ENCODE measurements around the gene FGGY.

The FGGY gene

DNA sequence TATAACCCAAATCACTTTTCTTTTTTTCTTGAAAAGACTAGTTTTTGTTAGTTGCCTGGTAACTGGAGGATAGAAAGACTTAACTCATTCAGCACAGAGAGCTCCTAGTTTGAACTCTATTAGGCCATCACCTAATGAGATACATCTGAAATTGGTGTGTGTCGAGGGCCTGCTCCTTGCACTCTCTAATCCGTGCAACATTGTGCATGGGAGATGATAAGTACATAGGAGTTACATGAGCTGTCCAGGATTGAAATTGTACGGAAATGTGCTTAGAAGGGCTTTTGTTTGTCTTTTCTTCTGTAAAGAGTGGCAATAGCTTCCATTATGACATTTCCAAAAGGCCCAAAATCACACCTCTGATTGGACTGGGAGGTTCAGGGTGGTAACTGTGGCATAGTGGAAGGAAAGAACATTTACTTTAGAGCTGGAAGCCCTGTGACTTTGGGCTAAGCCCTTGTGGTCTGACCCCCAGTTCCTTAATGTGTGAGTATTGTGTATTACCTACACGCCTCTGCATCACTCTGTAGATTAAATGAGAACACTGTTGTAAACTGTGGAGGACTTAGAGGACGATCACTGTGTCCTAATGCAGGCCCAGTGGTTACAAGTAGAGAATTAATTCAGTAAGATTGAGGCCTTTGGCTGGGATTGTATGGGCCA is 71.2 kb downstream of the FGGY start:
- H3K36me3 ChIP-seq (ENCODE audit: insufficient read depth, low read length), result no peaks in the 10 kb centered on the region
- H3K9me3 ChIP-seq (ENCODE audit: low read length), result no peaks in the 10 kb centered on the region
- H3K4me3 ChIP-seq (ENCODE audit: low read length), result no peak overlapping the region
- no peaks in the 10 kb centered on the region for H3K27me3 ChIP-seq (ENCODE audit: insufficient read depth, low read length)
- no peak overlapping the region for H2AFZ ChIP-seq (ENCODE audit: low read depth, low read length)
- peaks cover 13% of the 10 kb centered on the region for H3K4me1 ChIP-seq (ENCODE audit: insufficient read depth, low read length)

DNA sequence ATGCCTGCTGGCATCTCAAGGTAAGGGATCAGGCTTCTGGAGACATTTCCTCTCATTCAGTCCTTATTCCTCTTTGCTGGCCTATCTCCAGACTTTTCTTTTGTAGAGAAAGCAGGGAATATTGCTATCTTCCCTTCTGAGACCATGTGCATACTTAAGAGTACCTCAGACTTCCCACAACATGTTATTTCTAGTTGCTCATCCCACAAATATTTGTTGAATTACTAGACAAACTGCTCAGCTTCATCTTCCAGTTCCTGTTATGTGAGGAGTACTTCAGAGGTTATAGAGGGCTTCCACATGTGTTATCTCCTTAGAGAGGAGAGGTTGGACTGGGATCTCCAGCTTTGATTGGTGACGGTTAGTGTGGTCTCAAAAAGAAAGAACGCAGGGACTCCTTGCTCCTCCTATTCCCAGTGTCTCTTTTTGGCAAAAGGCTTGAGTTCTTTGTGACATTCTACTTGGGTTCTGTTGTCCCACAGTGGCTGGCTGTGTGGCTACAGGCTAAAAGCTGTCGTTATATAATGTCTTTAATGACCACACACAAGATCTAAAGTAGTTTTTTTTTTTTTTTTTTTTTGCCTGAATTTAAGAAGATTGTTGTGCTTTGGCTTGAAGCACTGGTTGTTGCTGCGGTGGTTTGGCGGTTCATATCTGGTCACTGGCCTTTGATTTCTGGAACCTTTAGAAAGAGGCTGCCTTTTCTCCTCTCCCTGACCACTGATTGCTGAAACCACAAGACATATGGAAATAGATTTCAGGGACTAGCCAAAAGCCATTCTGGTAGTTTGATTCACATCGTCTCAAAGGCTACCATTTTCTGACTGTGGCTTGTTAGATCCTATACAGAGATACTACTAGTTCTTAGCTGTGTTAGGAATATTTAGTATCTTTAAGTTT is 78.7 kb downstream of the FGGY start:
- H3K4me3 ChIP-seq (ENCODE audit: low read length), result no peak overlapping the region
- no peaks in the 10 kb centered on the region for H3K27me3 ChIP-seq (ENCODE audit: insufficient read depth, low read length)
- H3K9me3 ChIP-seq (ENCODE audit: low read length), result no peaks in the 10 kb centered on the region

DNA sequence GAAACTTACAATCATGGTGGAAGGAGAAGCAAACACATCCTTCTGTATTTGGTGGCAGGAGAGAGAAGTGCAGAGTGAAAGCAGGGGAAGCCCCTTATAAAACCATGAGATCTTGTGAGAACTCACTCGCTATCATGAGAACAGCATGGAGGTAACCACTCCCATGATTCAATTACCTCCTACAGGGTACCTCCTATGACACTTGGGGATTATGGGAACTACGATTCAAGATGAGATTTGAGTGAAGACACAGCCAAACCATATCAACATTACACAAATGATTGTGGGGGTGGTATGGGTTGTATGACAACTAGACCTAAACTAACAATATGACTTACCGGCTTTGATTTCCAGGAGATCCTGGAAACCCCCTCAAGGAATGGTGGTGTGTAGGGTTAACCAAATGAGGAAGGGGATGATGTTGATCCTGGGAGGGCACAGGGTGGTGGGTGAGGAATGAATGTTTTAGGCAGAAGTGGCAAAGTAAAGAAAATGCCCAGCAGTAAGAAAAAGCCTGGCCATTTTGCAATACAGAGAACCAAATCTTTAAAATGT is 80.5 kb downstream of the FGGY start:
- H3K27me3 ChIP-seq (ENCODE audit: insufficient read depth, low read length), result no peaks in the 10 kb centered on the region
- no peaks in the 10 kb centered on the region for H3K9me3 ChIP-seq (ENCODE audit: low read length)
- no peaks in the 10 kb centered on the region for H3K4me1 ChIP-seq (ENCODE audit: insufficient read depth, low read length)
- no peaks in the 10 kb centered on the region for H3K36me3 ChIP-seq (ENCODE audit: insufficient read depth, low read length)
- H3K4me3 ChIP-seq (ENCODE audit: low read length), result no peak overlapping the region
- no peak overlapping the region for H2AFZ ChIP-seq (ENCODE audit: low read depth, low read length)

More for the DNA sequence above, 78.7 kb downstream of the FGGY start:
- Histone ChIP-seq H2AFZ (ENCODE audit: low read depth, low read length) (no peak overlapping the region), H3K4me1 (ENCODE audit: insufficient read depth, low read length) (no peaks in the 10 kb centered on the region), H3K36me3 (ENCODE audit: insufficient read depth, low read length) (no peaks in the 10 kb centered on the region)

DNA sequence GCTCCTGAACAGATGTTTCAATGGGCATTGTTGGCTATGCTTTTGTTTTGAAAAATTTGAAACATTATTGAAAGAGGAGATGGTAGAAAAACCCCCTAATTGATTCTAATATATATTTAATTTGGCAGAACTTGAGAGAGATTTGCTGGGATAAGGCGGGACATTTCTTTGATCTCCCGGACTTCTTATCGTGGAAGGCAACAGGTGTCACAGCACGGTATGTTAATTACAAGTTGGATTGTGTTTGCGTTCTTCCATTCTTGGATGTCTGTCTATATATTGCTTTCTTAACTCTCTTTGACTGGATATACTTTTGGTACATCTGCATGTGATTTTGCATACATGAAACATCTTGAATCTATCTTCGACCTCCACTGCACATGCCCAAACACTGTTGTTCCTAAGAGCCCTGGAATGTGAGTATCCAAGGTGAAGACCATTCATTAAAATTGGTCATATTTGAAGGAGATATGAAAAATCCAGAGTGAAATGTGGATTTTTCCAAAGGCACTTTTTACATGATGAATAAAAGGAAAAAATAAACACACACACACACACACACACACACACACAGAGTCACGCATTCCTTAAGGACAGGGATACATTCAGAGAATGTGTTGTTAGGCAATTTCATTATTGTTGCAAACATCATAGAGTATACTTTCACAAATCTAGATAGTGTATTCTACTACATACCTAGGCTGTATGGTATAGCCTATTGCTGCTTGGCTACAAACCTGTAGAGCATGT is 81.9 kb downstream of the FGGY start:
- no peaks in the 10 kb centered on the region for H3K9me3 ChIP-seq (ENCODE audit: low read length)
- no peaks in the 10 kb centered on the region for H3K27me3 ChIP-seq (ENCODE audit: insufficient read depth, low read length)
- H3K4me1 ChIP-seq (ENCODE audit: insufficient read depth, low read length), result no peaks in the 10 kb centered on the region
- H2AFZ ChIP-seq (ENCODE audit: low read depth, low read length), result no peak overlapping the region
- no peak overlapping the region for H3K4me3 ChIP-seq (ENCODE audit: low read length)
- H3K36me3 ChIP-seq (ENCODE audit: insufficient read depth, low read length), result no peaks in the 10 kb centered on the region

DNA sequence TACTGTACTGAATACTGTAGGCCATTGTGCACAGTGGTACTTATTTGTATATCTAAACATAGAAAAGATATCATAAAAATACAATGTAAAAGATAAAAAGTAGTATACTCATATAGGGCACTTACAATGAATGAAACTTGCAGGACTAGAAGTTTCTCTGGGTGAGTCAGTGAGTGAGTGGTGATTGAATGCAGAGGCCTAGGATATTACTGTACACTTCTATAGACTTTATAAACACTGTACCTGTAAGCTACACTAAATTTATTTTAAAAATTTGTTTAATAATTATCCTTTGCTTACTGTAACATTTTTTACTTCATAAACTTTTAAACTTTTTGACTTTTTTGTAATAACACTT is 82.5 kb downstream of the FGGY start:
- Histone ChIP-seq H3K9me3 (ENCODE audit: low read length) (no peaks in the 10 kb centered on the region), H3K36me3 (ENCODE audit: insufficient read depth, low read length) (no peaks in the 10 kb centered on the region), H2AFZ (ENCODE audit: low read depth, low read length) (no peak overlapping the region), H3K4me3 (ENCODE audit: low read length) (no peak overlapping the region), H3K4me1 (ENCODE audit: insufficient read depth, low read length) (no peaks in the 10 kb centered on the region), H3K27me3 (ENCODE audit: insufficient read depth, low read length) (no peaks in the 10 kb centered on the region)

DNA sequence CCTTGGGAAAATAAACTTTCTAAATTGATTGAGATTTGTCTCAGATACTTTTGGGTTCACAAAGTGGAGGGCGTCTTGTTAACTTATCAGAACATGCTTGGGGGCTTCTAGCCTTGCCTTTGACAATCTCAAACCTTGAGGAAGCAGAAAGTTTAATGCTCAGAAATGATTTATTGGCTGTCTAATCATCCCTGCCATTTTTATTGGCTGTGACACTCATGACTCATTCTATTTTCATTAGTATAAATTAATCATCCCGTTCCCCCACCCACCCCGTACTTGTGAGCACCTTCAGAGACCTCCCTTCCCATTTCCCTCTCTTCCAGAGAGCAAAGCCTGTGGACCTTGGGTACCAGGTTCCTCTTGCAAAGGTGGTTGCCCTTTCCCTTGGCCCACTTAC is 87.1 kb downstream of the FGGY start:
- H3K36me3 ChIP-seq (ENCODE audit: insufficient read depth, low read length), result no peaks in the 10 kb centered on the region
- no peak overlapping the region for H2AFZ ChIP-seq (ENCODE audit: low read depth, low read length)
- H3K27me3 ChIP-seq (ENCODE audit: insufficient read depth, low read length), result no peaks in the 10 kb centered on the region
- H3K4me1 ChIP-seq (ENCODE audit: insufficient read depth, low read length), result no peaks in the 10 kb centered on the region
- H3K4me3 ChIP-seq (ENCODE audit: low read length), result no peak overlapping the region
- peaks cover 2% of the 10 kb centered on the region for H3K9me3 ChIP-seq (ENCODE audit: low read length)

DNA sequence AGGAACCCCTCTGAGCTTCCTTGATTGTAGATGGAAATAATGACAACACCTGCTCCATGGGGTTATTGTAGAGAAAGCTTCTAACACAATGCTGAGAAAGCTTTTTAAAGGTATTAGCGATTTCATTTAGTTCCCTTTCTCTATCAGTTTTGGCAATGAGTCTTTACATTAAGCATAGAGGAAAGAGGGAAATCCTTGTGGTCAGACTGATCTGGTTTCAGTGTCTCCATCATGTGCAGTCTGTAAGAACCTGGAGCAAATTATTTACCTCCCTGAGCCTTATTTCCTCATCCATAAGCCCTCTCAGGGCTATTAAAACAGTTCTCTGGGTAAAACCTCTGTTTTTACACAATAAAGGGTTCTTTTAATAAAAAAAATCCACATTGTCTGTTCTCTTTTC is 87.5 kb downstream of the FGGY start:
- no peak overlapping the region for H3K4me3 ChIP-seq (ENCODE audit: low read length)
- no peaks in the 10 kb centered on the region for H3K36me3 ChIP-seq (ENCODE audit: insufficient read depth, low read length)
- H3K27me3 ChIP-seq (ENCODE audit: insufficient read depth, low read length), result no peaks in the 10 kb centered on the region
- H3K4me1 ChIP-seq (ENCODE audit: insufficient read depth, low read length), result no peaks in the 10 kb centered on the region
- no peak overlapping the region for H2AFZ ChIP-seq (ENCODE audit: low read depth, low read length)
- peaks cover 2% of the 10 kb centered on the region for H3K9me3 ChIP-seq (ENCODE audit: low read length)

DNA sequence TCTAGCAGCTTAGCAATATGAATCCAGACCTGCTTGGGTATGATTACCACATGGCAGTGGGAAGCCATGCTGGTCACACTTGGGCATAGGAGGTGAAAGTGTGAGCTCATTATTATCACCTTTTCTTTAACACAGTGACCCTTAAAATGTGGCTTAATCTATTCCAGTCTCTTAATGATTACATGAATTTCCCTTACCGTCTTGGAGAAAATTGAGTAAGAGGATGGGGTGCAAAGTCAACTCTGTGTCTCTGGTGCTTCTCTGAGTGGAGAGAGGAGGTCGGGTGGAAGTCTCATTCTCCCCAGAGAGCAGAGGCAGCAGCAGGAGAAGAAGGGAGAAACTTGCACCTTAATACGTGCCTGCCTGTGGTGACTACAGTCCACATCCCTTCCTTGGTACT is 91.3 kb downstream of the FGGY start:
- peaks cover 2% of the 10 kb centered on the region for H3K9me3 ChIP-seq (ENCODE audit: low read length)
- no peak overlapping the region for H2AFZ ChIP-seq (ENCODE audit: low read depth, low read length)
- H3K27me3 ChIP-seq (ENCODE audit: insufficient read depth, low read length), result no peaks in the 10 kb centered on the region
- H3K4me1 ChIP-seq (ENCODE audit: insufficient read depth, low read length), result peaks cover 19% of the 10 kb centered on the region
- H3K36me3 ChIP-seq (ENCODE audit: insufficient read depth, low read length), result no peaks in the 10 kb centered on the region
- H3K4me3 ChIP-seq (ENCODE audit: low read length), result no peak overlapping the region

DNA sequence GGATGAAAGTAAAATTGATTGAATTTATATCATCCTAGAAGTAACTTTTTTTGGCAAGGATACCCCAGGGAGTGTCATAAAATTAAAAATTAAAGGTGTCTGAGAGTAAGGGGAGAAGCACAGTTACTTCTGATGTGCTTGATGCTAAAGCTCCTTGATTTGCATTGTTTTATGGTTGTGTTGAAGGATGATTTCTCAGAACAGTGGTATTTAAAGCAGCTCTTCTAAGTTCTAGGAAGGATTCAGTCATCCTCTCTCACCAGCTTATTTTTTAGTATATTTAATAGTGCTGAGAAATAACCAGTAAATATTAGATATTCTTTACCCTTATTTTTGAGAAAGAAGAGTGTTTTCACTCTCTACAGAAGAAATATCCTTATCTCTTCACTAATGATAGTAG is 93.0 kb downstream of the FGGY start:
- no peaks in the 10 kb centered on the region for H3K36me3 ChIP-seq (ENCODE audit: insufficient read depth, low read length)
- no peak overlapping the region for H3K4me3 ChIP-seq (ENCODE audit: low read length)
- no peaks in the 10 kb centered on the region for H3K27me3 ChIP-seq (ENCODE audit: insufficient read depth, low read length)
- peaks cover 36% of the 10 kb centered on the region for H3K4me1 ChIP-seq (ENCODE audit: insufficient read depth, low read length)
- no peak overlapping the region for H2AFZ ChIP-seq (ENCODE audit: low read depth, low read length)
- peaks cover 2% of the 10 kb centered on the region for H3K9me3 ChIP-seq (ENCODE audit: low read length)

DNA sequence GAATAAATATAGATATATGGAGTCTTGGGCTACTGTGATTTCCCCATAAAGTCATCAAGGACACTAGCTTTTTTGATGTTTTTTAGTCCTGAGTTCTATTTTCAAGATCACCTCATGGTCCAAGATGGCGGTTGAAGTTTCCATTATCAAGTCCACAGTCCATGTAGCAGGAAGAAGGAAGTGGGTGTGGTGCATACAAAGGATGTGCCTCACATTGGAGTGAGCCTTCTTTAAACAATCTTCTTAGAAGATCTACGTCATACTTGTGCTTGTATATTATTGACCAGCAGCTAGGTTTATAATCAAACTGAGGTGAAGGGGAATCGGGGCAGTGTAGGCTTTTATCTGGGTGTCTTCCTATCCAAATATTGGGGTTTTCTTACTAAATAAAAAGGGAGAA is 93.4 kb downstream of the FGGY start:
- Histone ChIP-seq H3K9me3 (ENCODE audit: low read length) (peaks cover 2% of the 10 kb centered on the region), H3K36me3 (ENCODE audit: insufficient read depth, low read length) (no peaks in the 10 kb centered on the region), H3K4me1 (ENCODE audit: insufficient read depth, low read length) (peaks cover 37% of the 10 kb centered on the region), H3K27me3 (ENCODE audit: insufficient read depth, low read length) (no peaks in the 10 kb centered on the region), H2AFZ (ENCODE audit: low read depth, low read length) (no peak overlapping the region), H3K4me3 (ENCODE audit: low read length) (no peak overlapping the region)

DNA sequence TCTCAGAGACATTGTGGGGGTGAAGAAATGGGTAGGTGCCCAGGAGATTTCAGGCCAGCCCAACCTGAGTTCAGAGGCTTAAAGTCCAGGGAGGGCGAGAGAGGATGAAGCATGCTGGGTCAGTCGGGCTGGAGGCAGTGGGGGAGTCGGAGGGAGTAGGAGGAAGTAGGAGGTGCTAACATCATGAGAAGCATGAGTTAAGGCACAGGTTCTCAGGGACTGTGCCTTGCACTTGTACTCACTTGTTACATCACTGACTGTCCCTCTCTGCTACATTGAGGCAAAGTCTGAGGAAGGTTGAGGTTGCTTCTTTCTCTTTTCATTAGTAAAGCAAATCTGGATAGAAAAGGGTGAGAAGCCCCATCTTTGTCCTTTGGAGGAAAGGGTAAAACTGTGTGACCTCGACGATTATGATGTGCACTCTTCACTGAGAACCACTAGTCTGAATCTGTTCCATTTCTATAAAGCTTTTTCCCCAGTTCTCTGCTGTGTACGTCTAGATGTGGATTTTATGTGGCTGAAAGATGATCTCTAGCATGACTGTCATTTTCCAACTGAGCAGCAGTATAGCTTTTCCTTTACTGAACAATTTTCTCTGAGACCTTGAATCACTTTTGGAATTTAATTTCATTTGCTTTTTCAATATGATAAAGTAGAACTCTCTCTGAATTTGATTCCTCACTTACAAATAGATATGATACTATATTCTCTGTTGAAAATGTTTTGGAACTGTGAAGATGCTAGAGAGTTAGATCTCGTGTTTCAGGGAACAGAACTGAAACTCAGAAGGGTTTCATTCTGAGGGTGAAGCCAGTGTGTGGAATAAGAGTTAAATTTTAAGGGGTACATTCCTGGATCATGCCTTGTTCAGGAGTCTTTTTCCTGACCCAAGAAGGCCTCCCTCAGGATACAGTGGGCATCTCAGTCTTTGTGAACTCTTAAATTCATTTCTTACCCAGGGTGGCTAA is 94.6 kb downstream of the FGGY start:
- Histone ChIP-seq H2AFZ (ENCODE audit: low read depth, low read length) (no peak overlapping the region), H3K4me1 (ENCODE audit: insufficient read depth, low read length) (peaks cover 37% of the 10 kb centered on the region), H3K9me3 (ENCODE audit: low read length) (peaks cover 2% of the 10 kb centered on the region), H3K27me3 (ENCODE audit: insufficient read depth, low read length) (no peaks in the 10 kb centered on the region), H3K4me3 (ENCODE audit: low read length) (no peak overlapping the region), H3K36me3 (ENCODE audit: insufficient read depth, low read length) (no peaks in the 10 kb centered on the region)
